Aorta (tissue), 5 donors: ENCODE data around the gene NSUN2. TPM values are rescaled to one million over a fixed set of nuclear protein-coding genes. Genes with fewer than 3 reads are reported as not detected.
A peak's percentile ranks its signal among the peaks of the same experiment; 100 is the strongest.

ENCODE experiments used
- ATAC-seq: fragments of 200-7000 bp; cut with Tn5 transposase; one replicate; pipeline ENCODE4 v1.9.1; 2022; ENCODE audit warnings: moderate library complexity; ENCODE audit not compliant: low FRiP score
- DNase-seq, 2 donors: peaks; one replicate each; pipeline ENCODE4 v3.0.0-alpha.2; 2020
- H3K27ac ChIP-seq, 2 donors: one replicate each; pipeline ENCODE4 v1.5.1; 2013; ENCODE audit warnings: low read length in 2 of 2, mild to moderate bottlenecking in 2 of 2, moderate library complexity in 2 of 2, control low read depth in 1 of 2, inconsistent platforms in 1 of 2, low read depth in 1 of 2
- H3K27me3 ChIP-seq, 2 donors: one replicate each; pipeline ENCODE4 v1.6.1; 2013; ENCODE audit warnings: control low read depth in 1 of 2, low read length in 1 of 2, mild to moderate bottlenecking in 1 of 2, moderate library complexity in 1 of 2; ENCODE audit not compliant: insufficient read depth in 2 of 2, control insufficient read depth in 1 of 2
- H3K36me3 ChIP-seq, 2 donors: one replicate each; pipeline ENCODE4 v1.6.1; 2013; ENCODE audit warnings: control low read depth in 1 of 2, low read length in 1 of 2, mild to moderate bottlenecking in 1 of 2; ENCODE audit not compliant: insufficient read depth in 2 of 2, control insufficient read depth in 1 of 2
- H3K4me1 ChIP-seq, 2 donors: one replicate each; pipeline ENCODE4 v1.6.1; 2013; ENCODE audit warnings: low read length in 2 of 2, control low read depth in 1 of 2, mild to moderate bottlenecking in 1 of 2, moderate library complexity in 1 of 2; ENCODE audit not compliant: insufficient read depth in 2 of 2, control insufficient read depth in 1 of 2
- H3K4me3 ChIP-seq, 2 donors: one replicate each; pipeline ENCODE4 v1.5.1; 2013; ENCODE audit warnings: low read length in 2 of 2, control low read depth in 1 of 2, mild to moderate bottlenecking in 1 of 2
- H3K9me3 ChIP-seq: one replicate; pipeline ENCODE4 v1.6.1; 2013; ENCODE audit warnings: mild to moderate bottlenecking, low read length; ENCODE audit not compliant: control insufficient read depth
- WGBS, 2 donors: extraction: QIAGEN DNeasy Blood & Tissue Kit; methylation state at CpG; one replicate each; pipeline ENCODE4 v1.1.7; 2013; 5-methylcytosine and 5-hydroxymethylcytosine counted together
- intact Hi-C, 2 donors: fragments of 100-400 bp; cut with DNase I; formaldehyde crosslinking; loops; one replicate each; pipeline versions ENCODE4 v1.14.2 to v1.15.0; 2022
- polyA plus RNA-seq, 2 donors: library from polyadenylated mRNA; stranded (reverse); fragments of 200-250 nt; gene quantifications; one replicate each; pipeline ENCODE4 v1.2.3, GENCODE V29; 2013
- total RNA-seq, 2 donors: library from RNA; stranded (reverse); fragmentation: NEBNext Ultra II Directional; extraction: Animal tissue kit (Norgen Biotek cat#: 25700); gene quantifications; one replicate each; pipeline ENCODE4 v1.2.1, GENCODE V29; 2021
- donor health status: healthy with polysubstance abuse.
- donor health status: Bipolar disorder and iron deficiency.
- donor health status: DM: no; HTN: no; CAD: no.
- donor health status: DM: no; HTN: no; CAD: no.
- donor health status: DM: yes; HTN: yes; CAD: no.

NSUN2 gene
- total and polyA plus RNA-seq, 4 donors, result 15.0 to 46.1 (median 41.8) TPM

- H3K9me3 ChIP-seq, result no peaks in the 10 kb centered on the region
- H3K4me3 ChIP-seq, result no peak overlapping the region
- ATAC-seq, result no peak
- peaks cover 0 to 4% of the 10 kb centered on the region in 2 donors for H3K4me1 ChIP-seq
- intact Hi-C loops, result no loop called here
- no peaks in the 10 kb centered on the region for H3K36me3 ChIP-seq
- WGBS, 2 donors, result 91 to 92% methylated on average over 15 of the region's 15 CpGs
- no peaks in the 10 kb centered on the region for H3K27me3 ChIP-seq
- DNase-seq, result no peak
- no peak overlapping the region for H3K27ac ChIP-seq
Observed at GRCh38 chr5:6585939-6586646, 46.8 kb downstream of the NSUN2 start.

GRCh38 chr5:6585168-6585567 is 47.7 kb downstream of the NSUN2 start:
- WGBS, 2 donors, result 80 to 86% methylated on average over 6 of the region's 6 CpGs
- ATAC-seq (no peak), DNase-seq (no peak)
- Histone ChIP-seq H3K4me3 (no peak overlapping the region), H3K27ac (no peak overlapping the region), H3K4me1 (peaks cover 0 to 4% of the 10 kb centered on the region in 2 donors), H3K27me3 (no peaks in the 10 kb centered on the region), H3K9me3 (no peaks in the 10 kb centered on the region), H3K36me3 (no peaks in the 10 kb centered on the region)
- intact Hi-C loops, result no loop called here

GRCh38 chr5:6584727-6585126 is 48.1 kb downstream of the NSUN2 start:
- Histone ChIP-seq H3K4me3 (no peak overlapping the region), H3K36me3 (no peaks in the 10 kb centered on the region), H3K4me1 (peaks cover 0 to 4% of the 10 kb centered on the region in 2 donors), H3K27me3 (no peaks in the 10 kb centered on the region), H3K27ac (no peak overlapping the region), H3K9me3 (no peaks in the 10 kb centered on the region)
- 85 to 88% methylated on average over 8 of the region's 8 CpGs for whole genome bisulfite sequencing, 2 donors
- no peak for DNase-seq
- ATAC-seq, result no peak
- intact Hi-C loops, result loop anchor here in 1 of 2 donors (5.0 kb wide), 1 partner anchor 207 kb away; the partner anchor contains the start of gene MED10

GRCh38 chr5:6584101-6584645 is 48.7 kb downstream of the NSUN2 start:
- WGBS, 2 donors, result 68 to 75% methylated on average over 6 of the region's 6 CpGs
- no peak overlapping the region for H3K27ac ChIP-seq
- ATAC-seq (no peak), DNase-seq (no peak)
- intact Hi-C loops, result loop anchor here in 1 of 2 donors (5.0 kb wide), 1 partner anchor 207 kb away; the partner anchor contains the start of gene MED10
- H3K4me1 ChIP-seq, result peaks cover 0 to 4% of the 10 kb centered on the region in 2 donors
- no peaks in the 10 kb centered on the region for H3K27me3 ChIP-seq
- no peaks in the 10 kb centered on the region for H3K36me3 ChIP-seq
- no peaks in the 10 kb centered on the region for H3K9me3 ChIP-seq
- no peak overlapping the region for H3K4me3 ChIP-seq

- H3K27ac ChIP-seq, result no peak overlapping the region
- H3K36me3 ChIP-seq, result no peaks in the 10 kb centered on the region
- ATAC-seq, result peak; percentile 85
- H3K9me3 ChIP-seq, result no peaks in the 10 kb centered on the region
- H3K4me3 ChIP-seq, result peak overlapping the region; percentile 19 to 32
- peak in 1 of 2 donors; percentile 86 for DNase-seq
- 8 to 9% methylated on average over 70 to 85 of the region's 85 CpGs for WGBS, 2 donors
- H3K4me1 ChIP-seq, result peaks cover 0 to 4% of the 10 kb centered on the region in 2 donors
- intact Hi-C loops, result loop anchor here in 1 of 2 donors (5.0 kb wide), 1 partner anchor 206 kb away; the partner anchor contains the start of gene MED10
- H3K27me3 ChIP-seq, result no peaks in the 10 kb centered on the region
Observed at GRCh38 chr5:6583049-6583880, 49.6 kb downstream of the NSUN2 start.

GRCh38 chr5:6582507-6583048 is 50.3 kb downstream of the NSUN2 start:
- no peak for ATAC-seq
- Histone ChIP-seq H3K36me3 (no peaks in the 10 kb centered on the region), H3K27me3 (no peaks in the 10 kb centered on the region), H3K27ac (no peak overlapping the region), H3K4me3 (peak overlapping the region; percentile 19 to 32), H3K9me3 (no peaks in the 10 kb centered on the region), H3K4me1 (peaks cover 0 to 4% of the 10 kb centered on the region in 2 donors)
- intact Hi-C loops, result loop anchor here in 1 of 2 donors (5.0 kb wide), 1 partner anchor 205 kb away; the partner anchor contains the start of gene MED10
- no peak for DNase-seq
- 39 to 46% methylated on average over 30 of the region's 30 CpGs for WGBS, 2 donors

- H3K36me3 ChIP-seq, result no peaks in the 10 kb centered on the region
- ATAC-seq, result no peak
- no peaks in the 10 kb centered on the region for H3K9me3 ChIP-seq
- H3K4me3 ChIP-seq, result no peak overlapping the region
- DNase-seq, result no peak
- no peak overlapping the region for H3K27ac ChIP-seq
- 51 to 57% methylated on average over 14 of the region's 14 CpGs for WGBS, 2 donors
- peaks cover 0 to 4% of the 10 kb centered on the region in 2 donors for H3K4me1 ChIP-seq
- H3K27me3 ChIP-seq, result no peaks in the 10 kb centered on the region
- intact Hi-C loops, result loop anchor here in 1 of 2 donors (5.0 kb wide), 1 partner anchor 204 kb away; the partner anchor contains the start of gene MED10
Observed at GRCh38 chr5:6581559-6582426, 51.1 kb downstream of the NSUN2 start.
